CD4-positive, alpha-beta T cell (primary cell): ENCODE results near the gene LRP1B. TPM values are rescaled to one million over a fixed set of nuclear protein-coding genes. Genes with fewer than 3 reads are reported as not detected.

ENCODE experiments used
- ATAC-seq: fragments of 200-7000 bp; cut with Tn5 transposase; one replicate; pipeline ENCODE4 v1.10.0; 2022; ENCODE audit warnings: mild to moderate bottlenecking; ENCODE audit not compliant: poor library complexity
- CTCF ChIA-PET: fragments of 350-600 bp; sonication (Branson Sonifier 250); formaldehyde crosslinking; loops from one replicate; lab custom pipeline; 2021; ENCODE audit warnings: antibody characterized with exemption, inconsistent platforms; lab: Charles Lee
- POLR2A ChIA-PET: fragments of 350-600 bp; sonication (Branson Sonifier 250); formaldehyde crosslinking; loops from one replicate; lab custom pipeline; 2021; ENCODE audit warnings: antibody characterized with exemption, inconsistent platforms; lab: Charles Lee
- DNase-seq, 14 experiments: peaks; one replicate each; pipeline ENCODE4 v3.0.0-alpha.2; 2013 to 2020; ENCODE audit warnings: mixed read lengths in 2 of 14
- H3K27ac ChIP-seq, 2 donors: one replicate each; pipeline versions ENCODE4 v1.5.1 to v1.7.0; 2013; ENCODE audit warnings: low read length in 2 of 2, low read depth in 1 of 2, mild to moderate bottlenecking in 1 of 2
- H3K27me3 ChIP-seq, 2 experiments: 1 replicate in 1 of 2; 2 replicates in 1 of 2; pipeline versions ENCODE4 v1.6.1 to v1.7.0; 2013; ENCODE audit warnings: low read length in 2 of 2, control low read depth in 1 of 2, mild to moderate bottlenecking in 1 of 2, moderate library complexity in 1 of 2; ENCODE audit not compliant: insufficient read depth in 2 of 2, control insufficient read depth in 1 of 2
- H3K36me3 ChIP-seq: one replicate; pipeline ENCODE4 v1.6.1; 2013; ENCODE audit warnings: low read length, control low read depth; ENCODE audit not compliant: insufficient read depth
- H3K4me1 ChIP-seq: one replicate; pipeline ENCODE4 v1.6.1; 2013; ENCODE audit warnings: low read length, control low read depth; ENCODE audit not compliant: insufficient read depth
- H3K4me3 ChIP-seq: one replicate; pipeline ENCODE4 v1.5.1; 2013; ENCODE audit warnings: mild to moderate bottlenecking, low read length, moderate library complexity
- H3K9me3 ChIP-seq, 2 experiments: 1 replicate in 1 of 2; 2 replicates in 1 of 2; pipeline versions ENCODE4 v1.6.1 to v1.7.0; 2013; ENCODE audit warnings: low read length in 2 of 2, mild to moderate bottlenecking in 2 of 2, control low read depth in 1 of 2, moderate library complexity in 1 of 2; ENCODE audit not compliant: control insufficient read depth in 1 of 2, insufficient read depth in 1 of 2
- H3K27ac Mint-ChIP-seq: one replicate; pipeline ENCODE4 v1.8.0; 2020; ENCODE audit warnings: mixed read lengths
- H3K27me3 Mint-ChIP-seq: one replicate; pipeline ENCODE4 v1.8.0; 2021; ENCODE audit warnings: mixed read lengths
- H3K36me3 Mint-ChIP-seq: one replicate; pipeline ENCODE4 v1.8.0; 2021; ENCODE audit warnings: low read depth, mixed read lengths
- H3K4me1 Mint-ChIP-seq: one replicate; pipeline ENCODE4 v1.8.0; 2021; ENCODE audit warnings: low read depth, mixed read lengths
- H3K4me3 Mint-ChIP-seq: one replicate; pipeline ENCODE4 v1.8.0; 2020; ENCODE audit warnings: mild to moderate bottlenecking, mixed read lengths
- H3K9me3 Mint-ChIP-seq: one replicate; pipeline ENCODE4 v1.8.0; 2020; ENCODE audit warnings: mixed read lengths
- CTCF ChIP-seq: fragments of 200-600 bp; IDR thresholded peaks from one replicate; pipeline ENCODE4 v1.8.0; 2022; ENCODE audit warnings: antibody characterized with exemption, mild to moderate bottlenecking
- intact Hi-C, 2 experiments: fragments of 100-400 bp; cut with DNase I in 1 of 2; cut with micrococcal nuclease in 1 of 2; formaldehyde crosslinking; loops; one replicate each; pipeline versions ENCODE4 v1.15.1 to v1.9.0; 2023 to 2025; cut with DNase I, micrococcal nuclease
- total RNA-seq, 174 experiments: library from RNA in 2 of 174; stranded (reverse) in 2 of 174; gene quantifications; one replicate each; pipeline ENCODE4 v1.2.3 and lab custom pipeline; 2021 to 2026

The LRP1B gene
- total RNA-seq, 2 experiments from 2014 or later: not detected

GRCh38 chr2:141554810-141555209, 576.0 kb downstream of the LRP1B start:
- CTCF ChIA-PET: no interaction called here
- Histone ChIP-seq H3K36me3 (no peaks in the 10 kb centered on the region), H3K27me3 (no peaks in the 10 kb centered on the region), H3K27ac (no peak overlapping the region), H3K9me3 (no peaks in the 10 kb centered on the region), H3K4me3 (no peak overlapping the region), H3K4me1 (no peaks in the 10 kb centered on the region)
- ATAC-seq (no peak), DNase-seq (peak in 1 of 14 experiments; percentile 6)
- Mint-ChIP-seq H3K9me3 (peaks cover 4% of the 10 kb centered on the region), H3K36me3 (no peaks in the 10 kb centered on the region), H3K27ac (no peak overlapping the region), H3K4me3 (no peak overlapping the region), H3K4me1 (no peaks in the 10 kb centered on the region), H3K27me3 (no peaks in the 10 kb centered on the region)
- TF ChIP-seq CTCF: no peak
- intact Hi-C loops: no loop called here
- POLR2A ChIA-PET: no interaction called here

GRCh38 chr2:141534666-141535362, 596.0 kb downstream of the LRP1B start:
- TF ChIP-seq CTCF: no peak
- CTCF ChIA-PET: no interaction called here
- no peaks in the 10 kb centered on the region for H3K36me3 Mint-ChIP-seq
- no peaks in the 10 kb centered on the region for H3K9me3 Mint-ChIP-seq
- Histone ChIP-seq H3K9me3 (no peaks in the 10 kb centered on the region), H3K27me3 (no peaks in the 10 kb centered on the region), H3K36me3 (no peaks in the 10 kb centered on the region), H3K27ac (no peak overlapping the region), H3K4me3 (no peak overlapping the region), H3K4me1 (no peaks in the 10 kb centered on the region)
- ATAC-seq: no peak
- intact Hi-C loops: no loop called here
- H3K27ac Mint-ChIP-seq: no peak overlapping the region
- H3K4me1 Mint-ChIP-seq: no peaks in the 10 kb centered on the region
- no peak overlapping the region for H3K4me3 Mint-ChIP-seq
- no peaks in the 10 kb centered on the region for H3K27me3 Mint-ChIP-seq
- no peak for DNase-seq
- POLR2A ChIA-PET: no interaction called here

- H3K4me3 ChIP-seq: no peak overlapping the region
- Mint-ChIP-seq H3K27me3 (no peaks in the 10 kb centered on the region), H3K4me1 (no peaks in the 10 kb centered on the region), H3K4me3 (no peak overlapping the region), H3K27ac (no peak overlapping the region), H3K36me3 (no peaks in the 10 kb centered on the region), H3K9me3 (peaks cover 4% of the 10 kb centered on the region)
- no peaks in the 10 kb centered on the region for H3K36me3 ChIP-seq
- no peaks in the 10 kb centered on the region for H3K9me3 ChIP-seq
- ChIA-PET POLR2A (no interaction called here), CTCF (no interaction called here)
- H3K4me1 ChIP-seq: no peaks in the 10 kb centered on the region
- ATAC-seq: no peak
- DNase-seq: no peak
- intact Hi-C loops: no loop called here
- H3K27ac ChIP-seq: no peak overlapping the region
- TF ChIP-seq CTCF: no peak
- H3K27me3 ChIP-seq: no peaks in the 10 kb centered on the region
Observed at GRCh38 chr2:141529659-141530058, 601.2 kb downstream of the LRP1B start.
